ENCODE data around the gene SLC16A3. TPM values are rescaled to one million over a fixed set of nuclear protein-coding genes. Genes with fewer than 3 reads are reported as not detected.

Gene SLC16A3
- total and polyA plus RNA-seq, 2 of the 8 experiments (the other 6 are each of a cell fraction or from before 2014, with no cell fraction given), result 3.8 to 8.7 TPM

DNA sequence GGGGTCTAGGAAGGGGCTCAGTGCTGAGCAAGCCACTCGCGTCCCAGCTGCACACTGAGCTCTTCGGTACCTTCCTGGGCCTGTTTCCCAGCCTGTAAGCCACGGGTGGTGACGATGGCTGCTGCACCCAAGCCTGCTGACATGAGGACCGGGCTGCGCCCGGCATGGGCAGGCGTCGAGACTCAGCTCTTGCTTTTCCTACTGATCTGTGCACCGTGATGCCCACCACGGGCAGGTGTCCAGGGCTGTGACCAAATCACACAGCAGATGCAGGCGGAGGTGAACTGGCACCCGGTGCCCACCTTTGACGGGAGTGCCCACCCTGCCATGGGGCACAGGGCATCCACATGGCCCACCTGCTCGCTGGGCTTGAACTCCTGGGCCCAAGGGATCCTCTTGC lies 34.1 kb upstream of the SLC16A3 start (continued):
- TF ChIP-seq KDM1A (IDR thresholded peaks at IDR 0.05; ENCODE audit: borderline replicate concordance, low read length), result no peak
- TF ChIP-seq BCL11A (IDR thresholded peaks at IDR 0.05; ENCODE audit: low read depth in 2 of 2, low read length in 2 of 2), result no peak
- TF ChIP-seq KDM4A (IDR thresholded peaks at IDR 0.05; ENCODE audit: low read depth, low read length, severe bottlenecking), result no peak
- TF ChIP-seq HDAC6 (IDR thresholded peaks at IDR 0.05; ENCODE audit: low read depth, low read length), result no peak
- TF ChIP-seq ATF2 (IDR thresholded peaks at IDR 0.05; ENCODE audit: low read length), result no peak
- TF ChIP-seq EZH2 (IDR thresholded peaks at IDR 0.05; ENCODE audit: low read depth, low read length, severe bottlenecking), result no peak

Measured in H1 (cell line).